Rectal smooth muscle tissue (tissue), 1 donor: ENCODE data around the gene ZNG1A.
A peak's percentile ranks its signal among the peaks of the same experiment; 100 is the strongest.
"Not testable (repeated sequence)": the region's sequence is repeated elsewhere in the genome, so short reads cannot be mapped to it uniquely, and the experiment has no call there.

Experiments
- H3K27ac ChIP-seq: one replicate; pipeline ENCODE4 v1.7.0; 2013; ENCODE audit warnings: low read depth, low read length, inconsistent platforms
- H3K27me3 ChIP-seq: one replicate; pipeline ENCODE4 v1.7.0; 2013; ENCODE audit warnings: low read length; ENCODE audit not compliant: control insufficient read depth, insufficient read depth
- H3K36me3 ChIP-seq: one replicate; pipeline ENCODE4 v1.7.0; 2013; ENCODE audit warnings: low read length; ENCODE audit not compliant: control insufficient read depth, insufficient read depth
- H3K4me1 ChIP-seq: one replicate; pipeline ENCODE4 v1.7.0; 2013; ENCODE audit warnings: low read length; ENCODE audit not compliant: control insufficient read depth, insufficient read depth
- H3K4me3 ChIP-seq: one replicate; pipeline ENCODE4 v1.7.0; 2013; ENCODE audit warnings: low read length
- H3K9ac ChIP-seq: one replicate; pipeline ENCODE4 v1.7.0; 2013; ENCODE audit warnings: low read length

ZNG1A gene

DNA sequence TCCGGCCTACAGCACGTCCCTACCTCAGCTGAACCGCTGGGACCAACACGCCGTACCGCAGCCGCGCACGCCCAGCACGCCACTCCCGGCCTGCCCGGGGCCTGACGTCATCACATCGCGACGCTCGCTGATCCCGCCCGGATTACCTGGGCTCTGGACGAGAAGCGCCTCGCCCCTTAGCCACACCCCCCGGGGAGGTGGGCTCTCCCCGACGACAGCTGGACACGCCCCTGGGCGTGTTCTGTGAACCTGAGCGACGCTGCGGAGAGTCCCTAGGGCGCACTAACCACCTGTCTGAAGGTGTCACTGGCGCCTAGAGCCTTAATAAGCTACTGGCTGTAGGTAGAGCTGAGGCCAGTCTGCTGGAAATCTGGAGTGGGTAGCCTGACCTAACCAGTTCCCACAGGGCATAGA lies at the start of gene ZNG1A:
TSS of gene ZNG1A (minus strand) at position 87 of the 414 bp plus-strand sequence. CDS start 87 bp downstream, outside the sequence.
- not testable (repeated sequence) for H3K36me3 ChIP-seq, H3K9ac ChIP-seq, H3K4me1 ChIP-seq, H3K27me3 ChIP-seq
- peak within 1 kb of the TSS; percentile 63 for H3K4me3 ChIP-seq
- peak within 1 kb of the TSS; percentile 73 for H3K27ac ChIP-seq

DNA sequence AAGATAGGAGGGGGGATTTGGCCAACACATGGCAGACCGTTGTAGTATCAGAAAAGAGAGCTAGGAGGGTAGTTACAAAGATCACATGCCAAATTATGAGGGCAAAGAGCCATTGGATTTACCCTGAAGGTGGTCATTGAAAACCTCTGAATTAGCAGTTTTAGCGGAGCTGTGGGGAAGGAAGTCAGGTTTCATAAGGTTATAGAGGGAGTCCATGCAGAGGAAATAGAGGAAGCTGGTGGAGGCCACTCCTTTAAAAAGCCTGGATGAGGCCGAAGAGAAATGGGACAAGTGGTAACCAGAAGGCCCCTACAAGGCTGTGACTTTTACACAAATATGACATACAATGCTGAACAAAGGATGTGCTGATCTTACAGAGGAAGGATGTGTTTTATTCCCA lies 49.0 kb upstream of the ZNG1A start:
- H3K4me3 ChIP-seq: no peak overlapping the region
- no peak overlapping the region for H3K27ac ChIP-seq
- H3K9ac ChIP-seq: no peak overlapping the region
- H3K4me1 ChIP-seq: no peaks in the 10 kb centered on the region
- no peaks in the 10 kb centered on the region for H3K36me3 ChIP-seq
- no peaks in the 10 kb centered on the region for H3K27me3 ChIP-seq

DNA sequence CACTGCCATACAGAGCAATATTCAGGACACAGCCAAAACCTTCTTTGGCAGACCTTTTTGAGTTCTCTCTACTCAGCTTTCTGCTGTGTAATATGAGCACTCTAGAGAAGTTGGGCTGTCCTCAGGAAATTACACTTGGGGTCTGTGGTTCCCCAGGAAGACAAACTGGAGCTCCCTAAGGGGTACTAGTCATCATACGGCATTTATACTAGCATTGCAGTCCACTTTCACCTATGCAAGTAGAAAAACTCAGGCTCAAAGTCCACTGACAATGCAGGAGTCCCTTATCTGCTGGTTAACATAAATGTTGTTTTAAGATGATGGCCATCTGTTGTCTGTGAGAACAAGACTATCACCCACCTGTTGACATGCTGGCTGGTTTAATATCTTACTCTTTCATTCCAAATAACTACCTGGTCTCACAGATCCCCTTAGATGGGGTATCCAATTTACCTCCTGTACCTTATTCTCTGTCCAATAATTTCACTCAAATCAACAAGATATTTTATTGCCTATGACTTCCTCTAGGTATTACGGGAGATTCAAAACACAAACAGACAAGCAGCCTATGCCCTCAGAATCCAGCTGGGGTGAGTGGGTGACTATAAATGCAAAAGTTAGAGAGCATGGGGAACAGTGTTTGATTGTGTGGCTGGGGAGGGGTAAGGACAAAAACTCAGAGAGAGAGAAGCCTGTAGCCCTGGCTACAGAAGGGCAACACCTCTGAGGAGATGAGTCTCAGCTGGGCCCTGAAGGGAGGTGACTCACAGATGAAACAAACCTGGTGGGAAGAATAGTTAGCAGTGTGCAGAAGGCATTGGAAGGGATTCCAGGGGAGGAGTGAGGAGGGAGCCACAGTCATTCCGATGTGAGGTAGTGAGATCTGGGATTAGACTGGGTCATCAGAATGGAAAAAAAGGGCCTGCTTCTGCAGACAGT lies 46.0 kb upstream of the ZNG1A start:
- Histone ChIP-seq H3K27me3 (no peaks in the 10 kb centered on the region), H3K27ac (no peak overlapping the region), H3K9ac (no peak overlapping the region), H3K4me1 (no peaks in the 10 kb centered on the region), H3K4me3 (no peak overlapping the region), H3K36me3 (no peaks in the 10 kb centered on the region)

DNA sequence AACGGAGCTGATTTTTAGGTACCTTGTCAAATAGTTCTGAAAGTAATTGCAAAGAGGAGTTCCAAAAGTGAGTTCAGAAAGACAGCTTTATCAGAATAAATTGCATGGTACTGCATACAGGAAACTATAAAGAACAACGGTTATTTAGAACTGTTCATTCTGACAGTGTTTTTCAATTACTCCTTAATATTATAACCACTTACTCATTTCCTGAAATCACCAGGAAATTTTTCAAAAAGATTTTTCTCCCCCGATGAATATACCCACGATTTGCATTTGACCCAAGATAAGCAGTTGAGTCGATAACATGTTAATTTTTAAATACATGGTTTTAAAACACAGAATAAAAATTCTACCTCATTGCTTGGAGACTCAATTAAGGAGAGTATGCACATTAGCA lies 45.2 kb upstream of the ZNG1A start:
- Histone ChIP-seq H3K36me3 (no peaks in the 10 kb centered on the region), H3K27ac (no peak overlapping the region), H3K4me3 (no peak overlapping the region), H3K4me1 (no peaks in the 10 kb centered on the region), H3K27me3 (no peaks in the 10 kb centered on the region), H3K9ac (no peak overlapping the region)

DNA sequence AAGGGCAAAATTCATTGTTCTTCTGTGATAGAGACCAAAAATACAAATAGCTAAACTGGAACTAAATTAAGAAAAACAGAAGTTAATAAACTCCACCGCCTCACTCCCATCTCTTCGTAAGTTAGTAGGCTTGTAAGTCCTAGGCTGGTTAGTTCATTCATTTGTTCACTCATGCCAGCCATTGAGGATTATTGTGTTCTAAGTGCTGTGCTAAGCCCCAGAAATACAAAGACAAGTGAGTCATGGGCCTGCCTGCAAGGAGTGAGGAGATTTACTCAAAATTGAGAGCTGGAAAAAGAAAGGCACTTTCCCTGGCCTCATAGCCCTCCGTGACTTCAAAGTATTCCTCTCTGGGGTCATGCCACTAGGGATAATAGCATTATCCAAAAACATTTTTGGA lies 44.3 kb upstream of the ZNG1A start:
- Histone ChIP-seq H3K9ac (no peak overlapping the region), H3K4me3 (no peak overlapping the region), H3K27ac (no peak overlapping the region), H3K36me3 (no peaks in the 10 kb centered on the region), H3K4me1 (no peaks in the 10 kb centered on the region), H3K27me3 (no peaks in the 10 kb centered on the region)

DNA sequence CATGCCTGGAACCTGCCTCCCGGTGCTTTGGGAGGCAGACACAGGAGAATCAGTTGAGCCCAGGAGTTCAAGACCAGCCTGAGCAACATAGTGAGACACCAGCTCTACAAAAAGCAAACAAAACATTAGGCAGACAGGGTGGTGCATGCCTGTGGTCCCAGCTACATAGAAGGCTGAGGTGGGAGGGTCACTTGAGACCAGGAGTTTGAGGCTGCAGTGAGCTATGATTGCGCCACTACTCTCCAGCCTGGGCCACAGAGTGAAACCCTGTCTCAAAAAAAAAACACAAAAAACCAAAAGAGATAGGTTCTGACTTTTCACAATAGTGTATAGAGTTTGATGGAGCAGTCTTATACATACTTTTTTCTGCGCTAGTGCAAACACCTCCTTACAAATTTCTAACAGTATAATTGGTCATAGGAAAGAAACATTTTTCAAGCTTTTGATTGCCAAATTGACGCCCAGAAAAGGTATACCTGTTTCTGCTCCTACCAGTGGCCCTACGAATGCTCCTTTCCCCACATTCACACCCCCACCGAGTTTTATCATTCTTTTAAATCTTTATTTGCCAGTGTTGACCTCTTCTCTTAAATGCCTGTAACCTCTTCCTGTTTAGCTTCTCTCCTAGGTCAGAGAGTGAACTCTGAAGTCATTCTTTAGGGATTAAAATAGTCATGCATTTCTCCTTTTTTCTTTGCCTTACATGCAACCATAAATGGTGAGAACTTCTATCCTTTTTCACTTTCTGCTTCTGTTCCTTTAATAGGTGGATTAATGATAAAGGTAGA lies 43.3 kb upstream of the ZNG1A start:
- Histone ChIP-seq H3K9ac (no peak overlapping the region), H3K4me1 (no peaks in the 10 kb centered on the region), H3K27me3 (no peaks in the 10 kb centered on the region), H3K27ac (no peak overlapping the region), H3K4me3 (no peak overlapping the region), H3K36me3 (no peaks in the 10 kb centered on the region)

DNA sequence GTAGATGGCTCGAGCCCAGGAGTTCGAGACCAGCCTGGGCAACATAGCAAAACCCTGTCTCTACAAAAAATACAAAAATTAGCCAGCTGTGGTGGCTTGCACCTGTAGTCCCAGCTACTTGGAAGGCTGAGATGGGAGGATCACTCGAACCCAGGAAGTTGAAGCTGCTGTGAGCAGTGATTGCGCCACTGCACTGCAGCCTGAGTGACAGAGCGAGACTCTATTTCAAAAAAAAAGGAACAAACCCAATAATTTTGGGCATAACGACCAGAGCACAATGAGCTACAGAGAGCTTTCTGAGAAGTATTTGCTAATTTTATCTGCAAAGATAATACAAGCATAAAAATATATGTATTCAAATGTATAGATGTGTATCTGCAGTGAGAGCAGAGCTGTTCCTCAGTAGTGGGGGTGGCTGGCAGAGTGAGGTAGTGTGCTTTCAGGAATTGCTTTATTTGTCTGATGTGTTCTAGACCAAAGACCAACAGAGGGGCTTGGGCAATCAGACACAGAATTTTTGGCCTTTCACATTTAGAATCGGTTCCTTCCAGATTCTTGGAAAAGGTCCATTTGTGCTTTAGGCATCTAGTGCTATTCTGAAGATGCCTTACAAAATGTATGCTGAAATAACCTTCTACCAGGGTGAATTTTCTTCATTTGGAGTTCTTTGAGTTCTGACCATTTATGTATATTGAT lies 41.0 kb upstream of the ZNG1A start:
- Histone ChIP-seq H3K4me1 (no peaks in the 10 kb centered on the region), H3K36me3 (no peaks in the 10 kb centered on the region), H3K4me3 (no peak overlapping the region), H3K27me3 (no peaks in the 10 kb centered on the region), H3K27ac (no peak overlapping the region), H3K9ac (no peak overlapping the region)

DNA sequence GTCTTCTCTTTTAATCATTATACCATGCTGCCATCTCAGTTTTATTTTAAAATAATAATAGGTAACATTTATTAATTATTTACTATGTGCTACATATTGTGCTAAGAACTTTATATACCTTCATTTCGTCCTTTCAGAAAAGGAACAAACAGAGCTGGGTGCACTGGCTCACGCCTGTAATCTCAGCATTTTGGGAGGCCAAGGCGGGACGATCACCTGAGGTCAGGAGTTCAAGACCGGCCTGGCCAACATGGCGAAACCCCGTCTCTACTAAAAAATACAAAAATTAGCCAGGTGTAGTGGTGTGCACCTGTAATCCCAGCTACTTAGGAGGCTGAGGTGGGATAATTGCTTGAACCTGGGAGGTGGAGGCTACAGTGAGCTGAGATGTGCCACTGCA lies 40.2 kb upstream of the ZNG1A start:
- not testable (repeated sequence) for H3K4me1 ChIP-seq, H3K4me3 ChIP-seq, H3K9ac ChIP-seq, H3K36me3 ChIP-seq, H3K27ac ChIP-seq, H3K27me3 ChIP-seq

DNA sequence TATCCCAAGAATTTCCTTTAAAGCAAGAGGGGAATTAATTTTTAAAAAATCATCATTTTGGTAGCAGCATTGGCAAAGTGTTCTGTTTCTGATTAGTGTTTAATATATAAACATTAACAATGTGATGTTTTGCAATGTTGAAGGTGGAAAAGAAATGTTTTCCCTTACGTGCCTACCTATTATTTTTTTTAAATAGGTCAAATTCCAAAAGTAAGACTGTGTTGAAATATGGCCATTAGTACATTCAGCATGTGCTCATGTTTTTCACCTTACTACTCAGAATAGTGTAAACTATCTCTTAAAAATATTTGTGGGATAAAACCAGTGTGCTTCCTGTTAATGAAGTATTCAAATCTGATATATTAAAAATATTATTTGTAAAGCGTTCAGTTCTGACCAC lies 39.1 kb upstream of the ZNG1A start:
- no peaks in the 10 kb centered on the region for H3K36me3 ChIP-seq
- no peak overlapping the region for H3K4me3 ChIP-seq
- no peaks in the 10 kb centered on the region for H3K4me1 ChIP-seq
- no peak overlapping the region for H3K27ac ChIP-seq
- H3K27me3 ChIP-seq: no peaks in the 10 kb centered on the region
- no peak overlapping the region for H3K9ac ChIP-seq

DNA sequence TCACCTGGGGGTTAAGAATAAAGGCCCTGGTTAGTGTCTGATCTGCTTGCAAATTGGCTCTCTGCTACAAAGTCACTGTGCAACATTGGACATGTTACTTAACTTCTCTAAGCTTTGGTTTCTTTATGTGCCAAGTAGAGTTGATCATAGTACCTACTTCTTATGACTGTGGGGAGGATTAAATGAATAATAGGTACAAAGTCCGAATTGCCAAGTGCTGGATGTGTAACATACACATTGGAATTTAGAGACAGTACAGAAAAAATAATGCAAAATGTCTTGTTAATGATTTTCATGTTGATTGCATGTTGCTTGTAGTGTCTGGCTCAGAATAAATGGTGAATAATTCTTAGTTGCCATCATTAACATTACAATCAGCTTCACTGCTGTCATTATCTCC lies 38.0 kb upstream of the ZNG1A start:
- no peaks in the 10 kb centered on the region for H3K4me1 ChIP-seq
- no peak overlapping the region for H3K4me3 ChIP-seq
- no peak overlapping the region for H3K27ac ChIP-seq
- H3K36me3 ChIP-seq: no peaks in the 10 kb centered on the region
- H3K9ac ChIP-seq: no peak overlapping the region
- no peaks in the 10 kb centered on the region for H3K27me3 ChIP-seq

DNA sequence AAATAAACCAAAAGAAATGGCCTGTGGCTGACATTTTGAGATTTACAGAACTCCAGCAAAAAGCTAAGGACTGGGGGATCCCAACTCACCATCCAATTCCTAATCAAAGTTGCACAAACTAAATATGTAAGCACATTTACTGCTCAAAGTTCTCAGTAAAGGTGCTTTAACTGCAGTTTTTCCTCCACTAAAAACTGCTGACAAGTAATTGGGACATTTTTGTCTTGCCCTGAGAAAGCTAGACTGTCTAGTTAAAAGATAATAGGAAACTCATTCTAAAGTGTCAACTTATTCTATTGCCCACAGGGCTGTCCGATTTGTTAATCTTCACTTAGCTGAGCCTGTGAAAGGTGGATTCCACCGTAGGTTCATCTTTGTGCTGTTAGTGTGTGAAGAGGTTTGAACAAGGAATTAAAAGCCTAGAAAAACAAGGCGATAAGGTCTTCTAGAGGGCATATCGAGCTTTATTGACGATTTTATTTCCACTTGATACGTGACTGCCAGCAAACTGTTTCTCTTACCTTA lies 36.8 kb upstream of the ZNG1A start:
- Histone ChIP-seq H3K27me3 (no peaks in the 10 kb centered on the region), H3K36me3 (no peaks in the 10 kb centered on the region), H3K4me3 (peak overlapping the region; percentile 60), H3K9ac (no peak overlapping the region), H3K27ac (no peak overlapping the region), H3K4me1 (no peaks in the 10 kb centered on the region)
